ENCODE measurements around the gene DNAJC8.

The DNAJC8 gene

GRCh38 chr1:28172713-28173150 lies 60.1 kb downstream of the DNAJC8 start:
- no peak for DNase-seq (ENCODE audit: low read depth in 2 of 2)

- no peak for DNase-seq (ENCODE audit: low read depth in 2 of 2)
Observed at GRCh38 chr1:28171246-28171645, 61.6 kb downstream of the DNAJC8 start.

- DNase-seq (ENCODE audit: low read depth in 2 of 2): no peak
Observed at GRCh38 chr1:28170001-28170596, 62.7 kb downstream of the DNAJC8 start.

GRCh38 chr1:28163496-28164161 lies 69.2 kb downstream of the DNAJC8 start:
- DNase-seq (ENCODE audit: low read depth in 2 of 2): no peak

- DNase-seq (ENCODE audit: low read depth in 2 of 2): no peak
Observed at GRCh38 chr1:28162151-28162550, 70.7 kb downstream of the DNAJC8 start.

GRCh38 chr1:28161751-28162150 lies 71.1 kb downstream of the DNAJC8 start:
- DNase-seq (ENCODE audit: low read depth in 2 of 2): no peak

- DNase-seq (ENCODE audit: low read depth in 2 of 2): no peak
Observed at GRCh38 chr1:28160782-28161266, 72.0 kb downstream of the DNAJC8 start.

- DNase-seq (ENCODE audit: low read depth in 2 of 2): no peak
Observed at GRCh38 chr1:28159680-28160079, 73.1 kb downstream of the DNAJC8 start.

GRCh38 chr1:28159243-28159642 lies 73.6 kb downstream of the DNAJC8 start:
- DNase-seq (ENCODE audit: low read depth in 2 of 2): no peak

GRCh38 chr1:28157894-28158293 lies 74.9 kb downstream of the DNAJC8 start:
- DNase-seq (ENCODE audit: low read depth in 2 of 2): no peak

GRCh38 chr1:28156821-28157220 lies 76.0 kb downstream of the DNAJC8 start:
- DNase-seq (ENCODE audit: low read depth in 2 of 2): no peak

- DNase-seq (ENCODE audit: low read depth in 2 of 2): no peak
Observed at GRCh38 chr1:28155628-28156027, 77.2 kb downstream of the DNAJC8 start.

GRCh38 chr1:28154078-28154594 lies 78.7 kb downstream of the DNAJC8 start:
- no peak for DNase-seq (ENCODE audit: low read depth in 2 of 2)

Data from stimulated activated CD8-positive, alpha-beta memory T cell treated with anti-CD3 and anti-CD28 coated beads, Interleukin-7, amount 100 ng/mL, for 1 hour (primary cell).